T-cell (primary cell): ENCODE data around the gene FSHR. TPM values are rescaled to one million over a fixed set of nuclear protein-coding genes. Genes with fewer than 3 reads are reported as not detected.

Experiments used
- ATAC-seq, 4 experiments: fragments of 200-7000 bp in 3 of 4; fragments of 150-1000 bp in 1 of 4; cut with Tn5 transposase; replicated peaks in 1 of 4; 1 replicate in 3 of 4; 2 replicates in 1 of 4; pipeline ENCODE4 v1.10.0; 2021; ENCODE audit warnings: moderate library complexity in 3 of 4, mild to moderate bottlenecking in 2 of 4, moderate number of reproducible peaks in 1 of 4
- CTCF ChIA-PET, 2 donors: fragments of 300-600 bp; sonication (Branson Sonifier 250); formaldehyde crosslinking; loops; one replicate each; lab custom pipeline; 2022; ENCODE audit warnings: antibody characterized with exemption in 2 of 2; lab: Charles Lee
- POLR2A ChIA-PET, 2 donors: fragments of 300-600 bp; sonication (Branson Sonifier 250); formaldehyde crosslinking; loops; one replicate each; lab custom pipeline; 2022; ENCODE audit warnings: antibody characterized with exemption in 2 of 2; lab: Charles Lee
- DNase-seq, 35 experiments: peaks; one replicate each; pipeline versions ENCODE4 v3.0.0 to v3.0.0-alpha.2; 2013 to 2023
- H3K27ac ChIP-seq: one replicate; pipeline ENCODE4 v1.5.1; 2013; ENCODE audit warnings: low read length
- H3K27me3 ChIP-seq, 2 experiments: replicated peaks in 1 of 2; 1 replicate in 1 of 2; 2 replicates in 1 of 2; pipeline versions ENCODE4 v1.6.1 to v1.7.0; 2013; ENCODE audit warnings: low read length in 1 of 2, mixed read lengths in 1 of 2; ENCODE audit not compliant: control insufficient read depth in 2 of 2, insufficient read depth in 2 of 2; ENCODE audit errors: extremely low read depth in 1 of 2
- H3K36me3 ChIP-seq, 2 donors: 1 replicate in 1 of 2; 2 replicates in 1 of 2; pipeline versions ENCODE4 v1.6.1 to v1.7.0; 2013; ENCODE audit warnings: low read length in 1 of 2; ENCODE audit not compliant: control insufficient read depth in 2 of 2, insufficient read depth in 1 of 2; ENCODE audit errors: extremely low read depth in 1 of 2
- H3K4me1 ChIP-seq, 2 experiments: 1 replicate in 1 of 2; 2 replicates in 1 of 2; pipeline versions ENCODE4 v1.6.1 to v1.7.0; 2013; ENCODE audit warnings: low read length in 2 of 2, mixed read lengths in 1 of 2; ENCODE audit not compliant: insufficient read depth in 2 of 2, control insufficient read depth in 1 of 2; ENCODE audit errors: extremely low read depth in 1 of 2
- H3K4me3 ChIP-seq, 2 donors: 1 replicate in 1 of 2; 2 replicates in 1 of 2; pipeline versions ENCODE4 v1.5.1 to v1.7.0; 2013; ENCODE audit warnings: mild to moderate bottlenecking in 2 of 2, low read length in 1 of 2, moderate library complexity in 1 of 2; ENCODE audit not compliant: control insufficient read depth in 1 of 2; ENCODE audit errors: extremely low read depth in 1 of 2
- H3K9me3 ChIP-seq: 2 replicates; pipeline ENCODE4 v1.7.0; 2013
- H3K27ac Mint-ChIP-seq, 2 donors: one replicate each; pipeline ENCODE4 v1.8.0; 2020 to 2021; ENCODE audit warnings: mild to moderate bottlenecking in 2 of 2, mixed read lengths in 2 of 2
- H3K27me3 Mint-ChIP-seq, 2 donors: one replicate each; pipeline ENCODE4 v1.8.0; 2021 to 2022; ENCODE audit warnings: mixed read lengths in 2 of 2
- H3K36me3 Mint-ChIP-seq: one replicate; pipeline ENCODE4 v1.8.0; 2021; ENCODE audit warnings: mixed read lengths
- H3K4me1 Mint-ChIP-seq, 3 donors: one replicate each; pipeline ENCODE4 v1.8.0; 2020 to 2022; ENCODE audit warnings: mixed read lengths in 3 of 3, mild to moderate bottlenecking in 1 of 3
- H3K4me3 Mint-ChIP-seq, 3 donors: one replicate each; pipeline ENCODE4 v1.8.0; 2020 to 2022; ENCODE audit warnings: mild to moderate bottlenecking in 3 of 3, mixed read lengths in 3 of 3, moderate library complexity in 3 of 3
- H3K9me3 Mint-ChIP-seq, 3 donors: one replicate each; pipeline ENCODE4 v1.8.0; 2020 to 2022; ENCODE audit warnings: mixed read lengths in 3 of 3
- WGBS: methylation state at CpG from one replicate; pipeline ENCODE4 v1.1.5; 2013; ENCODE audit warnings: missing lambda C conversion rate; ENCODE audit not compliant: insufficient coverage; 5-methylcytosine and 5-hydroxymethylcytosine counted together
- total RNA-seq, 35 experiments: library from RNA in 6 of 35; stranded (reverse) in 6 of 35; fragments of 120-200 nt in 1 of 35; gene quantifications; one replicate each; pipeline versions ENCODE4 v1.2.1 to v1.2.4 and lab custom pipeline; 2013 to 2026

FSHR gene
- total RNA-seq, 5 donors from 2014 or later (not counting 1 experiment from before 2014, with no cell fraction given): not detected

- H3K4me3 ChIP-seq: no peak overlapping the region
- H3K9me3 Mint-ChIP-seq: peaks cover 0 to 7% (median 3%) of the 10 kb centered on the region in 3 donors
- POLR2A ChIA-PET: no interaction called here
- no CpG with 5 or more reads among the region's 1 CpG for WGBS
- H3K9me3 ChIP-seq: no peaks in the 10 kb centered on the region
- ATAC-seq (no peak), DNase-seq (no peak)
- H3K36me3 Mint-ChIP-seq: no peaks in the 10 kb centered on the region
- no peaks in the 10 kb centered on the region for H3K36me3 ChIP-seq
- H3K4me1 Mint-ChIP-seq: no peaks in the 10 kb centered on the region
- CTCF ChIA-PET: no interaction called here
- H3K4me3 Mint-ChIP-seq: no peak overlapping the region
- H3K27me3 Mint-ChIP-seq: no peaks in the 10 kb centered on the region
- no peaks in the 10 kb centered on the region for H3K4me1 ChIP-seq
- H3K27me3 ChIP-seq: no peaks in the 10 kb centered on the region
- H3K27ac ChIP-seq: no peak overlapping the region
- H3K27ac Mint-ChIP-seq: no peak overlapping the region
Observed at GRCh38 chr2:49123600-49123999, 30.7 kb downstream of the FSHR start.

- ChIA-PET CTCF (no interaction called here), POLR2A (interaction anchor here in 1 of 2 donors (0.6 kb wide), 2 partner anchors 10 to 1864 kb away, joined by 3 to 10 read pairs; no protein-coding TSS in a partner anchor)
- Histone ChIP-seq H3K9me3 (no peaks in the 10 kb centered on the region), H3K27me3 (no peaks in the 10 kb centered on the region), H3K27ac (no peak overlapping the region), H3K4me1 (no peaks in the 10 kb centered on the region), H3K36me3 (no peaks in the 10 kb centered on the region), H3K4me3 (no peak overlapping the region)
- ATAC-seq: no peak
- no peak for DNase-seq
- no peaks in the 10 kb centered on the region for H3K4me1 Mint-ChIP-seq
- no peaks in the 10 kb centered on the region for H3K36me3 Mint-ChIP-seq
- H3K4me3 Mint-ChIP-seq: no peak overlapping the region
- peaks cover 2 to 13% (median 12%) of the 10 kb centered on the region in 3 donors for H3K9me3 Mint-ChIP-seq
- no peak overlapping the region for H3K27ac Mint-ChIP-seq
- WGBS: 70% methylated on average over 2 of the region's 4 CpGs
- H3K27me3 Mint-ChIP-seq: no peaks in the 10 kb centered on the region
Observed at GRCh38 chr2:49122107-49122506, 32.2 kb downstream of the FSHR start.

GRCh38 chr2:49113046-49113445 is 41.3 kb downstream of the FSHR start:
- Histone ChIP-seq H3K9me3 (no peaks in the 10 kb centered on the region), H3K27ac (no peak overlapping the region), H3K27me3 (no peaks in the 10 kb centered on the region), H3K36me3 (no peaks in the 10 kb centered on the region), H3K4me3 (no peak overlapping the region), H3K4me1 (no peaks in the 10 kb centered on the region)
- H3K27me3 Mint-ChIP-seq: no peaks in the 10 kb centered on the region
- POLR2A ChIA-PET: no interaction called here
- no peak overlapping the region for H3K4me3 Mint-ChIP-seq
- no peak overlapping the region for H3K27ac Mint-ChIP-seq
- WGBS: 100% methylated on average over 1 of the region's 2 CpGs
- H3K9me3 Mint-ChIP-seq: peaks cover 2 to 25% (median 17%) of the 10 kb centered on the region in 3 donors
- ATAC-seq: no peak
- H3K4me1 Mint-ChIP-seq: no peaks in the 10 kb centered on the region
- no peaks in the 10 kb centered on the region for H3K36me3 Mint-ChIP-seq
- CTCF ChIA-PET: no interaction called here
- DNase-seq: no peak

GRCh38 chr2:49111456-49111855 is 42.9 kb downstream of the FSHR start:
- no peaks in the 10 kb centered on the region for H3K27me3 ChIP-seq
- CTCF ChIA-PET: no interaction called here
- no peaks in the 10 kb centered on the region for H3K9me3 ChIP-seq
- Mint-ChIP-seq H3K4me1 (no peaks in the 10 kb centered on the region), H3K27ac (no peak overlapping the region), H3K4me3 (no peak overlapping the region), H3K36me3 (no peaks in the 10 kb centered on the region), H3K27me3 (no peaks in the 10 kb centered on the region), H3K9me3 (peaks cover 0 to 16% (median 16%) of the 10 kb centered on the region in 3 donors)
- H3K4me3 ChIP-seq: no peak overlapping the region
- no peak overlapping the region for H3K27ac ChIP-seq
- ATAC-seq (no peak), DNase-seq (no peak)
- H3K36me3 ChIP-seq: no peaks in the 10 kb centered on the region
- POLR2A ChIA-PET: no interaction called here
- H3K4me1 ChIP-seq: no peaks in the 10 kb centered on the region
- WGBS: no CpG with 5 or more reads among the region's 7 CpGs

- ChIA-PET CTCF (no interaction called here), POLR2A (no interaction called here)
- H3K4me1 Mint-ChIP-seq: no peaks in the 10 kb centered on the region
- no peak for DNase-seq
- Histone ChIP-seq H3K27ac (no peak overlapping the region), H3K4me3 (no peak overlapping the region), H3K4me1 (no peaks in the 10 kb centered on the region), H3K27me3 (no peaks in the 10 kb centered on the region), H3K36me3 (no peaks in the 10 kb centered on the region), H3K9me3 (no peaks in the 10 kb centered on the region)
- WGBS: no CpG with 5 or more reads among the region's 2 CpGs
- H3K9me3 Mint-ChIP-seq: peaks cover 0 to 19% (median 16%) of the 10 kb centered on the region in 3 donors
- no peak overlapping the region for H3K27ac Mint-ChIP-seq
- no peak overlapping the region for H3K4me3 Mint-ChIP-seq
- no peak for ATAC-seq
- no peaks in the 10 kb centered on the region for H3K36me3 Mint-ChIP-seq
- no peaks in the 10 kb centered on the region for H3K27me3 Mint-ChIP-seq
Observed at GRCh38 chr2:49111006-49111405, 43.3 kb downstream of the FSHR start.

- H3K9me3 Mint-ChIP-seq: peaks cover 0 to 16% (median 15%) of the 10 kb centered on the region in 3 donors
- H3K36me3 Mint-ChIP-seq: no peaks in the 10 kb centered on the region
- H3K27me3 ChIP-seq: no peaks in the 10 kb centered on the region
- POLR2A ChIA-PET: no interaction called here
- H3K36me3 ChIP-seq: no peaks in the 10 kb centered on the region
- H3K4me1 ChIP-seq: no peaks in the 10 kb centered on the region
- H3K4me3 ChIP-seq: no peak overlapping the region
- no peaks in the 10 kb centered on the region for H3K4me1 Mint-ChIP-seq
- CTCF ChIA-PET: no interaction called here
- no peak overlapping the region for H3K4me3 Mint-ChIP-seq
- ATAC-seq (no peak), DNase-seq (no peak)
- no CpG with 5 or more reads among the region's 1 CpG for WGBS
- H3K27me3 Mint-ChIP-seq: no peaks in the 10 kb centered on the region
- H3K9me3 ChIP-seq: no peaks in the 10 kb centered on the region
- no peak overlapping the region for H3K27ac ChIP-seq
- H3K27ac Mint-ChIP-seq: no peak overlapping the region
Observed at GRCh38 chr2:49110571-49110970, 43.7 kb downstream of the FSHR start.

GRCh38 chr2:49108851-49109250 is 45.5 kb downstream of the FSHR start:
- CTCF ChIA-PET: no interaction called here
- Mint-ChIP-seq H3K27me3 (no peaks in the 10 kb centered on the region), H3K27ac (no peak overlapping the region)

More at GRCh38 chr2:49108851-49109250, 45.5 kb downstream of the FSHR start:
- H3K4me1 ChIP-seq: no peaks in the 10 kb centered on the region
- no peak overlapping the region for H3K4me3 ChIP-seq
- 87% methylated on average over 3 of the region's 3 CpGs for WGBS
- Mint-ChIP-seq H3K9me3 (peaks cover 0 to 8% (median 8%) of the 10 kb centered on the region in 3 donors), H3K4me1 (no peaks in the 10 kb centered on the region), H3K4me3 (no peak overlapping the region), H3K36me3 (no peaks in the 10 kb centered on the region)
- H3K27ac ChIP-seq: no peak overlapping the region
- ATAC-seq (no peak), DNase-seq (no peak)
- no peaks in the 10 kb centered on the region for H3K27me3 ChIP-seq
- no peaks in the 10 kb centered on the region for H3K36me3 ChIP-seq
- POLR2A ChIA-PET: no interaction called here
- H3K9me3 ChIP-seq: no peaks in the 10 kb centered on the region
